ENCODE data around the gene PCDH15. TPM values are rescaled to one million over a fixed set of nuclear protein-coding genes. Genes with fewer than 3 reads are reported as not detected.

PCDH15 gene
- total RNA-seq, 2 experiments from 2014 or later: not detected

- H3K9me3 Mint-ChIP-seq: peaks cover 2% of the 10 kb centered on the region
Observed at GRCh38 chr10:54282012-54282411, 519.0 kb downstream of the PCDH15 start.

GRCh38 chr10:54266395-54266794, 534.6 kb downstream of the PCDH15 start:
- no peaks in the 10 kb centered on the region for H3K4me1 Mint-ChIP-seq
- no peak overlapping the region for H3K27ac Mint-ChIP-seq
- DNase-seq: no peak
- H3K27me3 Mint-ChIP-seq: no peaks in the 10 kb centered on the region
- H3K36me3 Mint-ChIP-seq: no peaks in the 10 kb centered on the region
- H3K4me3 Mint-ChIP-seq: no peak overlapping the region
- peaks cover 7% of the 10 kb centered on the region for H3K9me3 Mint-ChIP-seq

More at GRCh38 chr10:54282012-54282411, 519.0 kb downstream of the PCDH15 start:
- DNase-seq: no peak
- H3K4me3 Mint-ChIP-seq: no peak overlapping the region
- H3K36me3 Mint-ChIP-seq: no peaks in the 10 kb centered on the region
- no peaks in the 10 kb centered on the region for H3K27me3 Mint-ChIP-seq
- H3K4me1 Mint-ChIP-seq: no peaks in the 10 kb centered on the region
- no peak overlapping the region for H3K27ac Mint-ChIP-seq

- H3K4me1 Mint-ChIP-seq: no peaks in the 10 kb centered on the region
- H3K27me3 Mint-ChIP-seq: no peaks in the 10 kb centered on the region
- no peaks in the 10 kb centered on the region for H3K36me3 Mint-ChIP-seq
- no peak overlapping the region for H3K4me3 Mint-ChIP-seq
- H3K9me3 Mint-ChIP-seq: peaks cover 7% of the 10 kb centered on the region
- no peak overlapping the region for H3K27ac Mint-ChIP-seq
- no peak for DNase-seq
Observed at GRCh38 chr10:54262726-54263125, 538.3 kb downstream of the PCDH15 start.

GRCh38 chr10:54259104-54259503, 541.9 kb downstream of the PCDH15 start:
- Mint-ChIP-seq H3K27me3 (no peaks in the 10 kb centered on the region), H3K4me1 (no peaks in the 10 kb centered on the region), H3K9me3 (peaks cover 3% of the 10 kb centered on the region), H3K4me3 (no peak overlapping the region), H3K27ac (no peak overlapping the region), H3K36me3 (no peaks in the 10 kb centered on the region)
- no peak for DNase-seq

- Mint-ChIP-seq H3K27ac (no peak overlapping the region), H3K4me3 (no peak overlapping the region), H3K9me3 (peaks cover 12% of the 10 kb centered on the region), H3K36me3 (no peaks in the 10 kb centered on the region), H3K4me1 (no peaks in the 10 kb centered on the region), H3K27me3 (no peaks in the 10 kb centered on the region)
- no peak for DNase-seq
Observed at GRCh38 chr10:54234832-54235231, 566.2 kb downstream of the PCDH15 start.

GRCh38 chr10:54203401-54203800, 597.6 kb downstream of the PCDH15 start:
- no peak overlapping the region for H3K27ac Mint-ChIP-seq
- H3K27me3 Mint-ChIP-seq: no peaks in the 10 kb centered on the region
- no peak for DNase-seq
- no peaks in the 10 kb centered on the region for H3K36me3 Mint-ChIP-seq
- peaks cover 14% of the 10 kb centered on the region for H3K9me3 Mint-ChIP-seq
- no peak overlapping the region for H3K4me3 Mint-ChIP-seq
- no peaks in the 10 kb centered on the region for H3K4me1 Mint-ChIP-seq

GRCh38 chr10:54198051-54198450, 603.0 kb downstream of the PCDH15 start:
- no peak for DNase-seq
- Mint-ChIP-seq H3K27ac (no peak overlapping the region), H3K4me3 (no peak overlapping the region), H3K9me3 (peaks cover 8% of the 10 kb centered on the region), H3K4me1 (no peaks in the 10 kb centered on the region), H3K27me3 (no peaks in the 10 kb centered on the region), H3K36me3 (no peaks in the 10 kb centered on the region)

- Mint-ChIP-seq H3K27me3 (no peaks in the 10 kb centered on the region), H3K36me3 (no peaks in the 10 kb centered on the region), H3K9me3 (peaks cover 6% of the 10 kb centered on the region), H3K4me1 (no peaks in the 10 kb centered on the region), H3K4me3 (no peak overlapping the region), H3K27ac (no peak overlapping the region)
- no peak for DNase-seq
Observed at GRCh38 chr10:54194806-54195205, 606.2 kb downstream of the PCDH15 start.

- Mint-ChIP-seq H3K27me3 (no peaks in the 10 kb centered on the region), H3K27ac (no peak overlapping the region), H3K9me3 (peaks cover 6% of the 10 kb centered on the region), H3K4me3 (no peak overlapping the region), H3K36me3 (no peaks in the 10 kb centered on the region), H3K4me1 (no peaks in the 10 kb centered on the region)
- no peak for DNase-seq
Observed at GRCh38 chr10:54159924-54160323, 641.1 kb downstream of the PCDH15 start.

- no peak for DNase-seq
- no peak overlapping the region for H3K4me3 Mint-ChIP-seq
- H3K27me3 Mint-ChIP-seq: no peaks in the 10 kb centered on the region
- no peaks in the 10 kb centered on the region for H3K9me3 Mint-ChIP-seq
- no peaks in the 10 kb centered on the region for H3K36me3 Mint-ChIP-seq
- H3K4me1 Mint-ChIP-seq: no peaks in the 10 kb centered on the region
- no peak overlapping the region for H3K27ac Mint-ChIP-seq
Observed at GRCh38 chr10:54148508-54148907, 652.5 kb downstream of the PCDH15 start.

- no peaks in the 10 kb centered on the region for H3K4me1 Mint-ChIP-seq
Observed at GRCh38 chr10:54139819-54140428, 661.1 kb downstream of the PCDH15 start.

GRCh38 chr10:54137396-54137795, 663.6 kb downstream of the PCDH15 start:
- H3K36me3 Mint-ChIP-seq: no peaks in the 10 kb centered on the region
- H3K4me1 Mint-ChIP-seq: no peaks in the 10 kb centered on the region
- no peak overlapping the region for H3K27ac Mint-ChIP-seq
- no peak overlapping the region for H3K4me3 Mint-ChIP-seq
- no peak for DNase-seq
- H3K27me3 Mint-ChIP-seq: no peaks in the 10 kb centered on the region
- H3K9me3 Mint-ChIP-seq: peaks cover 7% of the 10 kb centered on the region

More at GRCh38 chr10:54139819-54140428, 661.1 kb downstream of the PCDH15 start:
- Mint-ChIP-seq H3K36me3 (no peaks in the 10 kb centered on the region), H3K9me3 (peaks cover 7% of the 10 kb centered on the region), H3K27me3 (no peaks in the 10 kb centered on the region), H3K4me3 (no peak overlapping the region), H3K27ac (no peak overlapping the region)
- DNase-seq: no peak

GRCh38 chr10:54133203-54133602, 667.8 kb downstream of the PCDH15 start:
- Mint-ChIP-seq H3K36me3 (no peaks in the 10 kb centered on the region), H3K4me1 (no peaks in the 10 kb centered on the region), H3K4me3 (no peak overlapping the region), H3K27me3 (no peaks in the 10 kb centered on the region), H3K9me3 (peaks cover 7% of the 10 kb centered on the region), H3K27ac (no peak overlapping the region)
- DNase-seq: no peak

- Mint-ChIP-seq H3K36me3 (no peaks in the 10 kb centered on the region), H3K4me3 (no peak overlapping the region), H3K4me1 (no peaks in the 10 kb centered on the region), H3K27ac (no peak overlapping the region), H3K27me3 (no peaks in the 10 kb centered on the region), H3K9me3 (peaks cover 5% of the 10 kb centered on the region)
- DNase-seq: no peak
Observed at GRCh38 chr10:54131833-54132232, 669.2 kb downstream of the PCDH15 start.

- Mint-ChIP-seq H3K9me3 (peaks cover 2% of the 10 kb centered on the region), H3K27ac (no peak overlapping the region), H3K4me1 (no peaks in the 10 kb centered on the region), H3K4me3 (no peak overlapping the region), H3K27me3 (no peaks in the 10 kb centered on the region), H3K36me3 (no peaks in the 10 kb centered on the region)
- DNase-seq: no peak
Observed at GRCh38 chr10:54130394-54130793, 670.6 kb downstream of the PCDH15 start.

- no peak for DNase-seq
- H3K9me3 Mint-ChIP-seq: peaks cover 13% of the 10 kb centered on the region
- H3K36me3 Mint-ChIP-seq: no peaks in the 10 kb centered on the region
- no peaks in the 10 kb centered on the region for H3K27me3 Mint-ChIP-seq
- H3K4me3 Mint-ChIP-seq: no peak overlapping the region
- H3K27ac Mint-ChIP-seq: no peak overlapping the region
- H3K4me1 Mint-ChIP-seq: no peaks in the 10 kb centered on the region
Observed at GRCh38 chr10:54125098-54125747, 675.8 kb downstream of the PCDH15 start.
